ENCODE data around the gene KIRREL3.
"Not testable (repeated sequence)": the region's sequence is repeated elsewhere in the genome, so short reads cannot be mapped to it uniquely, and the experiment has no call there.

Gene KIRREL3

GRCh38 chr11:126384449-126385070, 616.0 kb downstream of the KIRREL3 start:
- DNase-seq (ENCODE audit: low read depth in 2 of 2) = no peak

GRCh38 chr11:126383339-126384335, 616.9 kb downstream of the KIRREL3 start:
- no peak for DNase-seq (ENCODE audit: low read depth in 2 of 2)

- not testable (repeated sequence) for DNase-seq (ENCODE audit: low read depth in 2 of 2)
Measured at GRCh38 chr11:126382641-126383040, 617.9 kb downstream of the KIRREL3 start.

- DNase-seq (ENCODE audit: low read depth in 2 of 2) = not testable (repeated sequence)
Measured at GRCh38 chr11:126381960-126382359, 618.6 kb downstream of the KIRREL3 start.

GRCh38 chr11:126380909-126381308, 619.7 kb downstream of the KIRREL3 start:
- no peak for DNase-seq (ENCODE audit: low read depth in 2 of 2)

- DNase-seq (ENCODE audit: low read depth in 2 of 2) = no peak
Measured at GRCh38 chr11:126378763-126379162, 621.8 kb downstream of the KIRREL3 start.

- DNase-seq (ENCODE audit: low read depth in 2 of 2) = no peak
Measured at GRCh38 chr11:126375726-126376125, 624.8 kb downstream of the KIRREL3 start.

- DNase-seq (ENCODE audit: low read depth in 2 of 2) = not testable (repeated sequence)
Measured at GRCh38 chr11:126374562-126375300, 625.8 kb downstream of the KIRREL3 start.

- not testable (repeated sequence) for DNase-seq (ENCODE audit: low read depth in 2 of 2)
Measured at GRCh38 chr11:126373389-126374066, 627.0 kb downstream of the KIRREL3 start.

Measured in stimulated activated CD8-positive, alpha-beta memory T cell treated with anti-CD3 and anti-CD28 coated beads, Interleukin-15, amount 100 ng/mL, for 4 hours (primary cell).